Neural crest cell (in vitro differentiated cells): ENCODE measurements around the gene ATG2B. TPM values are rescaled to one million over a fixed set of nuclear protein-coding genes. Genes with fewer than 3 reads are reported as not detected.

ENCODE experiments used
- DNase-seq: peaks from one replicate; pipeline ENCODE4 v3.0.0; 2021; ENCODE audit warnings: low read depth, mixed read lengths, low spot score
- H3K27ac Mint-ChIP-seq: one replicate; pipeline ENCODE4 v1.8.0; 2021; ENCODE audit warnings: mild to moderate bottlenecking, mixed read lengths; ENCODE audit not compliant: unreplicated experiment
- H3K27me3 Mint-ChIP-seq: 2 replicates; pipeline ENCODE4 v1.8.0; 2021; ENCODE audit warnings: low read depth, mild to moderate bottlenecking, mixed read lengths
- H3K36me3 Mint-ChIP-seq: 2 replicates; pipeline ENCODE4 v1.8.0; 2021; ENCODE audit warnings: low read depth, mild to moderate bottlenecking, mixed read lengths
- H3K4me1 Mint-ChIP-seq: 2 replicates; pipeline ENCODE4 v1.8.0; 2021; ENCODE audit warnings: mixed read lengths
- H3K4me3 Mint-ChIP-seq: one replicate; pipeline ENCODE4 v1.8.0; 2021; ENCODE audit warnings: mild to moderate bottlenecking, mixed read lengths
- H3K9me3 Mint-ChIP-seq: 2 replicates; pipeline ENCODE4 v1.8.0; 2021; ENCODE audit warnings: mixed read lengths
- CTCF ChIP-seq: fragments of 200-600 bp; sonication (generic); conservative IDR thresholded peaks from 2 replicates; pipeline ENCODE4 v1.5.0; 2021; ENCODE audit warnings: antibody characterized with exemption, mild to moderate bottlenecking
- total RNA-seq: library from RNA; stranded (reverse); gene quantifications from 2 replicates; pipeline ENCODE4 v1.2.1, GENCODE V29; 2021

ATG2B gene
- total RNA-seq, 1 donor from 2014 or later: 19.5 TPM

- Mint-ChIP-seq H3K36me3 (no peaks in the 10 kb centered on the region), H3K27me3 (peaks cover 5% of the 10 kb centered on the region)
- TF ChIP-seq CTCF: no peak
Observed at GRCh38 chr14:96240641-96241040, 122.5 kb downstream of the ATG2B start.

GRCh38 chr14:96239711-96240141 is 123.4 kb downstream of the ATG2B start:
- no peak for TF ChIP-seq CTCF
- Mint-ChIP-seq H3K4me3 (no peak overlapping the region), H3K4me1 (no peaks in the 10 kb centered on the region), H3K27me3 (no peaks in the 10 kb centered on the region), H3K36me3 (no peaks in the 10 kb centered on the region), H3K27ac (no peak overlapping the region), H3K9me3 (peaks cover 10% of the 10 kb centered on the region)
- no peak for DNase-seq

More at GRCh38 chr14:96240641-96241040, 122.5 kb downstream of the ATG2B start:
- Mint-ChIP-seq H3K4me3 (no peak overlapping the region), H3K9me3 (peaks cover 16% of the 10 kb centered on the region), H3K4me1 (no peaks in the 10 kb centered on the region), H3K27ac (no peak overlapping the region)
- no peak for DNase-seq

GRCh38 chr14:96238676-96239265 is 124.4 kb downstream of the ATG2B start:
- Mint-ChIP-seq H3K27ac (no peak overlapping the region), H3K36me3 (no peaks in the 10 kb centered on the region), H3K9me3 (peaks cover 9% of the 10 kb centered on the region), H3K27me3 (no peaks in the 10 kb centered on the region), H3K4me1 (no peaks in the 10 kb centered on the region), H3K4me3 (no peak overlapping the region)
- no peak for TF ChIP-seq CTCF
- no peak for DNase-seq

GRCh38 chr14:96237641-96238040 is 125.5 kb downstream of the ATG2B start:
- DNase-seq: no peak
- no peaks in the 10 kb centered on the region for H3K27me3 Mint-ChIP-seq
- H3K27ac Mint-ChIP-seq: no peak overlapping the region
- TF ChIP-seq CTCF: no peak
- peaks cover 6% of the 10 kb centered on the region for H3K9me3 Mint-ChIP-seq
- peaks cover 1% of the 10 kb centered on the region for H3K4me1 Mint-ChIP-seq
- no peak overlapping the region for H3K4me3 Mint-ChIP-seq
- H3K36me3 Mint-ChIP-seq: no peaks in the 10 kb centered on the region

GRCh38 chr14:96235426-96235825 is 127.7 kb downstream of the ATG2B start:
- no peaks in the 10 kb centered on the region for H3K9me3 Mint-ChIP-seq
- H3K4me3 Mint-ChIP-seq: no peak overlapping the region
- H3K27me3 Mint-ChIP-seq: no peaks in the 10 kb centered on the region
- TF ChIP-seq CTCF: no peak
- DNase-seq: no peak
- no peaks in the 10 kb centered on the region for H3K36me3 Mint-ChIP-seq
- no peak overlapping the region for H3K27ac Mint-ChIP-seq
- H3K4me1 Mint-ChIP-seq: peaks cover 4% of the 10 kb centered on the region
